Measurements from ENCODE around the gene SIM2.
"Not testable (repeated sequence)": the region's sequence is repeated elsewhere in the genome, so short reads cannot be mapped to it uniquely, and the experiment has no call there.

SIM2 gene

DNA sequence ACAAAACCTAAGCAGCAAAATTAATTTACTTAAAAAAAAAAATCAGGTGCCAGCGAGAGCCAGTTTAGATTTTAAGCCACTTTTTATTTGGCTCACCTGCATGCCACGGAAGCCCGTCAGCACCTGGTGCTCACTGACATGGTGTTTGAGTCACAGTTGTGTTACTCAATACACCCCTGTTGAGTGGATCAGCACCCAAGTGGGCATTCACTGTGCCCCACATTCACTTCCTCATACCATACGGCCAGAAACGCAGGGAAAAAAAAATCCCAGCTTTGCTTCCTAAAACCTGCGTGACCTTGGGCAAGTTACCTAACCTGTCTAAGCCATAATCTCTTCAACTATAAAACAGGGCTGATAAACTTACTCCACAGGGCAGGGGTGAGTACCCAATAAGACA, 42.8 kb upstream of the SIM2 start:
- no peaks in the 10 kb centered on the region for H4K20me1 ChIP-seq (ENCODE audit: control insufficient read depth, insufficient read depth, low read depth, low read length)
- no peaks in the 10 kb centered on the region for H3K27me3 ChIP-seq (ENCODE audit: control insufficient read depth, low read length)
- H3K9me2 ChIP-seq (replicated peaks; ENCODE audit: control insufficient read depth, low read length) = no peaks in the 10 kb centered on the region
- H3K4me1 ChIP-seq (ENCODE audit: control insufficient read depth, low read length) = no peaks in the 10 kb centered on the region
- H3K36me3 ChIP-seq (ENCODE audit: control insufficient read depth, low read length) = no peaks in the 10 kb centered on the region
- no peaks in the 10 kb centered on the region for H3K9me3 ChIP-seq (ENCODE audit: control insufficient read depth, insufficient read depth, low read length)
- H3K4me3 ChIP-seq (ENCODE audit: low read length) = no peak overlapping the region
- no peaks in the 10 kb centered on the region for H3F3A ChIP-seq (ENCODE audit: control insufficient read depth, insufficient read depth)
- no peak overlapping the region for H3K4me2 ChIP-seq (ENCODE audit: low read length)
- H3K27ac ChIP-seq (ENCODE audit: low read depth, low read length) = no peak overlapping the region
- TF ChIP-seq EZH2phosphoT487 (IDR thresholded peaks at IDR 0.05; ENCODE audit: borderline replicate concordance, low read length) = no peak
- TF ChIP-seq, protein P1, sequence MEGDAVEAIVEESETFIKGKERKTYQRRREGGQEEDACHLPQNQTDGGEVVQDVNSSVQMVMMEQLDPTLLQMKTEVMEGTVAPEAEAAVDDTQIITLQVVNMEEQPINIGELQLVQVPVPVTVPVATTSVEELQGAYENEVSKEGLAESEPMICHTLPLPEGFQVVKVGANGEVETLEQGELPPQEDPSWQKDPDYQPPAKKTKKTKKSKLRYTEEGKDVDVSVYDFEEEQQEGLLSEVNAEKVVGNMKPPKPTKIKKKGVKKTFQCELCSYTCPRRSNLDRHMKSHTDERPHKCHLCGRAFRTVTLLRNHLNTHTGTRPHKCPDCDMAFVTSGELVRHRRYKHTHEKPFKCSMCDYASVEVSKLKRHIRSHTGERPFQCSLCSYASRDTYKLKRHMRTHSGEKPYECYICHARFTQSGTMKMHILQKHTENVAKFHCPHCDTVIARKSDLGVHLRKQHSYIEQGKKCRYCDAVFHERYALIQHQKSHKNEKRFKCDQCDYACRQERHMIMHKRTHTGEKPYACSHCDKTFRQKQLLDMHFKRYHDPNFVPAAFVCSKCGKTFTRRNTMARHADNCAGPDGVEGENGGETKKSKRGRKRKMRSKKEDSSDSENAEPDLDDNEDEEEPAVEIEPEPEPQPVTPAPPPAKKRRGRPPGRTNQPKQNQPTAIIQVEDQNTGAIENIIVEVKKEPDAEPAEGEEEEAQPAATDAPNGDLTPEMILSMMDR (IDR thresholded peaks at IDR 0.05; ENCODE audit: low read depth, low read length, poor library complexity, severe bottlenecking) = no peak
- H3K79me2 ChIP-seq (ENCODE audit: control insufficient read depth, low read length) = no peaks in the 10 kb centered on the region

DNA sequence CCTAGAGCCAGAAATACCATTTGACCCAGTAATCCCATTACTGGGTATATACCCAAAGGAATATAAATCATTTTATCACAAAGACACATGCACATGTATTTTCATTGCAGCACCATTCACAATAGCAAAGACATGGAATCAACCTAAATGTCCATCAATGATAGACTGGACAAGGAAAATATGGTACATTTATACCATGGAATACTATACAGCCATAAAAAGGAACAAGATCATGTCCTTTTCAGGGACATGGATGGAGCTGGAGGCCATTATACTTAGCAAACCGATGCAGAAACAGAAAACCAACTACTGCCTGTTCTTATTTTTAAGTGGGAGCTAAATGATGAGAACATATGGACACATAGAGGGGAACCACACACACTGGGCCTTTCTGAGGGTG, 41.6 kb upstream of the SIM2 start:
- H3K79me2 ChIP-seq (ENCODE audit: control insufficient read depth, low read length); H3K27ac ChIP-seq (ENCODE audit: low read depth, low read length); H3K4me3 ChIP-seq (ENCODE audit: low read length); H3K36me3 ChIP-seq (ENCODE audit: control insufficient read depth, low read length); H3K27me3 ChIP-seq (ENCODE audit: control insufficient read depth, low read length); H4K20me1 ChIP-seq (ENCODE audit: control insufficient read depth, insufficient read depth, low read depth, low read length); H3K9me3 ChIP-seq (ENCODE audit: control insufficient read depth, insufficient read depth, low read length); H3F3A ChIP-seq (ENCODE audit: control insufficient read depth, insufficient read depth); H3K9me2 ChIP-seq (replicated peaks; ENCODE audit: control insufficient read depth, low read length); H3K4me1 ChIP-seq (ENCODE audit: control insufficient read depth, low read length); H3K4me2 ChIP-seq (ENCODE audit: low read length): not testable (repeated sequence)

DNA sequence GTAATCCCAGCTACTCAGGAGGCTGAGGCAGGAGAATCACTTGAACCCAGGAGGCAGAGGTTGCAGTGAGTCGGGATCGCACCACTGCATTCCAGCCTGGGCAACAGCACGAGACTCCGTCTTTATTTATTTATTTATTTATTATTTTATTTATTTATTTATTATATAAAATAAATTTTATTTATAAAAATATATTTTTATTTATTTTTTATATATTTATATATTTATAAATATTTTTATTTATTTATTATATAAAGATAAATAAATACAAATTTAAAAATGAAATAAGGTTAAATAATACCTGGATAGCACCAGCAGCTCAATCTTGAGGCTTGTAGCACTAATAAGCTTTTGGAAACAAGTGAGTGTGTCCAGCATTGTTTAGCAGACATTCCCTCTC, 40.9 kb upstream of the SIM2 start:
- Histone ChIP-seq H3K4me2 (ENCODE audit: low read length) (no peak overlapping the region), H3F3A (ENCODE audit: control insufficient read depth, insufficient read depth) (no peaks in the 10 kb centered on the region), H4K20me1 (ENCODE audit: control insufficient read depth, insufficient read depth, low read depth, low read length) (no peaks in the 10 kb centered on the region), H3K4me1 (ENCODE audit: control insufficient read depth, low read length) (no peaks in the 10 kb centered on the region), H3K9me2 (replicated peaks; ENCODE audit: control insufficient read depth, low read length) (no peaks in the 10 kb centered on the region), H3K4me3 (ENCODE audit: low read length) (no peak overlapping the region), H3K9me3 (ENCODE audit: control insufficient read depth, insufficient read depth, low read length) (no peaks in the 10 kb centered on the region), H3K36me3 (ENCODE audit: control insufficient read depth, low read length) (no peaks in the 10 kb centered on the region), H3K79me2 (ENCODE audit: control insufficient read depth, low read length) (no peaks in the 10 kb centered on the region), H3K27ac (ENCODE audit: low read depth, low read length) (no peak overlapping the region), H3K27me3 (ENCODE audit: control insufficient read depth, low read length) (no peaks in the 10 kb centered on the region)
- TF ChIP-seq EZH2phosphoT487 (IDR thresholded peaks at IDR 0.05; ENCODE audit: borderline replicate concordance, low read length) = no peak
- TF ChIP-seq, protein P1 (IDR thresholded peaks at IDR 0.05; ENCODE audit: low read depth, low read length, poor library complexity, severe bottlenecking) = no peak

DNA sequence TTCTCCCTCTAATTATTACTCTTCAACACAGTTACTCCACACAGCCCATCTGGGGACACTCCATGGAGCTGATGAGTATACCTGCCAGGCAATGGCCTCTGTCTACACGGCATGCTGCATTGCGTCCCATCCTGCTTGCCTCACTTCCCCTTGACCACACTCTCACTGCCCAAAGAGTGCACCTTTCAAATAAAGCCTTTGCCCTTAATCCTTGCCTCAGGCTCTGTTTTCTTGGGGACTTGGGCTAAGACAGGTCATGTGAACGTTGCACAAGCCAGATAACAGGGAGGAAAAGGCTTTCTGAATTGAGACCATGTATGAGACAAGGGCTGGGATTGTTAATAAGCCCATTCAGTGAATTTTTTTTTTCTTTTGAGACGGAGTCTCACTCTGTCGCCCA, 40.0 kb upstream of the SIM2 start:
- Histone ChIP-seq H3K4me1 (ENCODE audit: control insufficient read depth, low read length) (no peaks in the 10 kb centered on the region), H3K9me2 (replicated peaks; ENCODE audit: control insufficient read depth, low read length) (no peaks in the 10 kb centered on the region), H3K4me3 (ENCODE audit: low read length) (no peak overlapping the region), H3K9me3 (ENCODE audit: control insufficient read depth, insufficient read depth, low read length) (no peaks in the 10 kb centered on the region), H3K36me3 (ENCODE audit: control insufficient read depth, low read length) (no peaks in the 10 kb centered on the region), H3F3A (ENCODE audit: control insufficient read depth, insufficient read depth) (no peaks in the 10 kb centered on the region), H3K27me3 (ENCODE audit: control insufficient read depth, low read length) (0 out of 2 replicates have a peak, but pooled peaks cover 2% of the 10 kb centered on the region), H3K4me2 (ENCODE audit: low read length) (no peak overlapping the region), H3K79me2 (ENCODE audit: control insufficient read depth, low read length) (no peaks in the 10 kb centered on the region), H4K20me1 (ENCODE audit: control insufficient read depth, insufficient read depth, low read depth, low read length) (no peaks in the 10 kb centered on the region), H3K27ac (ENCODE audit: low read depth, low read length) (no peak overlapping the region)
- no peak for TF ChIP-seq EZH2phosphoT487 (IDR thresholded peaks at IDR 0.05; ENCODE audit: borderline replicate concordance, low read length)
- TF ChIP-seq, protein P1 (IDR thresholded peaks at IDR 0.05; ENCODE audit: low read depth, low read length, poor library complexity, severe bottlenecking) = no peak

Measured in DOHH2 (cell line).